Measurements from ENCODE around the gene CCDC116. TPM values are rescaled to one million over a fixed set of nuclear protein-coding genes. Genes with fewer than 3 reads are reported as not detected.

The CCDC116 gene
- total and polyA plus RNA-seq, 4 donors = 0.37 to 0.74 (median 0.72) TPM

GRCh38 chr22:21622011-21622918, 10.3 kb upstream of the CCDC116 start:
- no peak for TF ChIP-seq CTCF (IDR thresholded peaks at IDR 0.05; ENCODE audit: control extremely low read depth, extremely low read depth)
- 46 to 67% methylated on average over 17 of the region's 17 CpGs for WGBS, 2 donors
- peak overlapping the region in 1 of 2 donors; percentile 9 for H3K27ac ChIP-seq (ENCODE audit: low read depth in 1 of 2, low read length in 1 of 2)

DNA sequence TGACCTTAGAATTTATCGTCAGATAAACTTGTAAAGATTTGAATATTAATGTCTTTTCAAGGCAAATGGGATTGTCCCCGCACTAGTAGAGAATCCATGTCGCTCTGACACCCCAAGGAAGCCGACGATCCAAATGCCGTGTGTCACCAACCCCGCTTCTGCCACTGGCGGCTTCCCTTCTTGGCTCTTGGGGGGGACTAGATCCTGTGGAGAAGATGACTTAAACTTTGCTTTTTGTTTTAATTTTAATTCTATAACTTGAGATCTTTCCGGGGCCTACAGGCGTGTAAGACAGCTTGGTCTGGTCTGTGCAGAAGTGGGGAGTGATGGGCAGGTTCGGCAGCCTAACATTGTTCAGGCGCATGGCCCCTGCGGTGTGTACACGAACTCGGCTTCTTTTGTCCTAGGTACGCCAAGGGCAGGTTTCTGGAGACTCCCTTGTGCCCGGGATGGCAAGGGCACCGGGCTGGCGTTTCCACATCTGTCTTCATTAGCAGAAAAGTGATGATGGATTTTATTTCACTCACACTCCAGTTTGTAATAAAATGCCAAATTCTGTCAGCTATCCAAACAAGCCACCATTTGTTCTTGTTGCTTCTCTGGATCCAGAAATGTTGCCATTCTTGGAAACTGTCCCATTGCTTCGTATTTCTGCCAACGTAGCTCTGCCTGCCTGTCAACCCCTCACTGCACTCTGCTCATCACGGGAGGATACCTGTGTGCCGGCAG, 9.5 kb upstream of the CCDC116 start:
- WGBS, 2 donors = 91 to 92% methylated on average over 23 of the region's 23 CpGs
- DNase-seq = no peak
- H3K27me3 ChIP-seq (ENCODE audit: control insufficient read depth in 3 of 3, insufficient read depth in 3 of 3, low read length in 2 of 3) = no peaks in the 10 kb centered on the region
- H3K36me3 ChIP-seq (ENCODE audit: control insufficient read depth in 4 of 4, insufficient read depth in 4 of 4, low read length in 4 of 4) = peaks cover 0 to 28% (median under 1%) of the 10 kb centered on the region in 4 donors
- peaks cover 0 to 14% (median 2%) of the 10 kb centered on the region in 5 donors for H3K4me1 ChIP-seq (ENCODE audit: control insufficient read depth in 5 of 5, insufficient read depth in 5 of 5, low read length in 5 of 5)
- TF ChIP-seq CTCF (IDR thresholded peaks at IDR 0.05; ENCODE audit: control extremely low read depth, extremely low read depth) = no peak
- no peaks in the 10 kb centered on the region for H3K9me3 ChIP-seq (ENCODE audit: control insufficient read depth in 4 of 4, insufficient read depth in 3 of 4, low read length in 3 of 4)
- no peak overlapping the region for H3K9ac ChIP-seq (ENCODE audit: insufficient read depth in 1 of 2, low read length in 2 of 2)
- no peak overlapping the region for H3K4me3 ChIP-seq
- no peak overlapping the region for H3K27ac ChIP-seq (ENCODE audit: low read depth in 1 of 2, low read length in 1 of 2)
- ATAC-seq (ENCODE audit: insufficient read depth, low FRiP score) = no peak

More at GRCh38 chr22:21622011-21622918, 10.3 kb upstream of the CCDC116 start:
- DNase-seq (peak in 1 of 3 donors; percentile 27), ATAC-seq (ENCODE audit: insufficient read depth, low FRiP score) (no peak)
- no peaks in the 10 kb centered on the region for H3K9me3 ChIP-seq (ENCODE audit: control insufficient read depth in 4 of 4, insufficient read depth in 3 of 4, low read length in 3 of 4)
- no peaks in the 10 kb centered on the region for H3K27me3 ChIP-seq (ENCODE audit: control insufficient read depth in 3 of 3, insufficient read depth in 3 of 3, low read length in 2 of 3)
- H3K4me3 ChIP-seq = no peak overlapping the region
- no peak overlapping the region for H3K9ac ChIP-seq (ENCODE audit: insufficient read depth in 1 of 2, low read length in 2 of 2)
- H3K4me1 ChIP-seq (ENCODE audit: control insufficient read depth in 5 of 5, insufficient read depth in 5 of 5, low read length in 5 of 5) = peaks cover 0 to 14% (median 2%) of the 10 kb centered on the region in 5 donors
- peaks cover 0 to 28% (median under 1%) of the 10 kb centered on the region in 4 donors for H3K36me3 ChIP-seq (ENCODE audit: control insufficient read depth in 4 of 4, insufficient read depth in 4 of 4, low read length in 4 of 4)

- peaks cover 0 to 14% (median 4%) of the 10 kb centered on the region in 5 donors for H3K4me1 ChIP-seq (ENCODE audit: control insufficient read depth in 5 of 5, insufficient read depth in 5 of 5, low read length in 5 of 5)
- peaks cover 0 to 28% (median under 1%) of the 10 kb centered on the region in 4 donors for H3K36me3 ChIP-seq (ENCODE audit: control insufficient read depth in 4 of 4, insufficient read depth in 4 of 4, low read length in 4 of 4)
- no peak overlapping the region for H3K9ac ChIP-seq (ENCODE audit: insufficient read depth in 1 of 2, low read length in 2 of 2)
- no peaks in the 10 kb centered on the region for H3K27me3 ChIP-seq (ENCODE audit: control insufficient read depth in 3 of 3, insufficient read depth in 3 of 3, low read length in 2 of 3)
- ATAC-seq (ENCODE audit: insufficient read depth, low FRiP score) (no peak), DNase-seq (no peak)
- no peak for TF ChIP-seq CTCF (IDR thresholded peaks at IDR 0.05; ENCODE audit: control extremely low read depth, extremely low read depth)
- 93 to 95% methylated on average over 7 of the region's 7 CpGs for WGBS, 2 donors
- H3K9me3 ChIP-seq (ENCODE audit: control insufficient read depth in 4 of 4, insufficient read depth in 3 of 4, low read length in 3 of 4) = no peaks in the 10 kb centered on the region
- no peak overlapping the region for H3K4me3 ChIP-seq
- no peak overlapping the region for H3K27ac ChIP-seq (ENCODE audit: low read depth in 1 of 2, low read length in 1 of 2)
These were observed 9.0 kb upstream of the CCDC116 start for GRCh38 chr22:21623648-21623970.
